Measurements from ENCODE around the gene ZFAND6.

- TF ChIP-seq REST (IDR thresholded peaks at IDR 0.05; ENCODE audit: low read depth) (no peak), CEBPB (IDR thresholded peaks at IDR 0.05) (no peak), NFIC (IDR thresholded peaks at IDR 0.05) (no peak), EP300 (IDR thresholded peaks at IDR 0.05; ENCODE audit: borderline replicate concordance) (no peak), YY1 (IDR thresholded peaks at IDR 0.05; ENCODE audit: low read depth) (no peak), TCF12 (IDR thresholded peaks at IDR 0.05; ENCODE audit: low read depth) (no peak)
- TF ChIP-seq, protein P1, sequence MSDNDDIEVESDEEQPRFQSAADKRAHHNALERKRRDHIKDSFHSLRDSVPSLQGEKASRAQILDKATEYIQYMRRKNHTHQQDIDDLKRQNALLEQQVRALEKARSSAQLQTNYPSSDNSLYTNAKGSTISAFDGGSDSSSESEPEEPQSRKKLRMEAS (IDR thresholded peaks at IDR 0.05) = no peak
These were observed 117.0 kb downstream of the ZFAND6 start for GRCh38 chr15:80176443-80176842.
